Stomach (tissue), 9 donors: ENCODE data around the gene MYADM. TPM values are rescaled to one million over a fixed set of nuclear protein-coding genes. Genes with fewer than 3 reads are reported as not detected.

Source experiments
- DNase-seq, 2 donors: peaks; one replicate each; pipeline versions ENCODE4 v3.0.0 to v3.0.0-alpha.2; 2013 to 2019
- H3K27ac ChIP-seq, 5 donors: fragments of 200-600 bp in 4 of 5; sonication (generic) in 4 of 5; one replicate each; pipeline ENCODE4 v1.5.1; 2013 to 2019; ENCODE audit warnings: mild to moderate bottlenecking in 1 of 5, moderate library complexity in 1 of 5
- H3K27me3 ChIP-seq, 3 donors: fragments of 200-600 bp; sonication (generic); one replicate each; pipeline ENCODE4 v1.5.1; 2017 to 2019; ENCODE audit warnings: mixed run types in 1 of 3
- H3K36me3 ChIP-seq, 4 donors: fragments of 200-600 bp; sonication (generic); 1 replicate in 3 of 4; 2 replicates in 1 of 4; pipeline ENCODE4 v1.5.1; 2016 to 2019
- H3K4me1 ChIP-seq, 4 donors: fragments of 200-600 bp; sonication (generic); one replicate each; pipeline ENCODE4 v1.5.1; 2016 to 2019
- H3K4me3 ChIP-seq, 4 donors: fragments of 200-600 bp; sonication (generic) in 3 of 4; one replicate each; pipeline ENCODE4 v1.5.1; 2016 to 2019; ENCODE audit warnings: mild to moderate bottlenecking in 1 of 4
- H3K9me3 ChIP-seq, 4 donors: fragments of 200-600 bp; sonication (generic); one replicate each; pipeline ENCODE4 v1.5.1; 2016 to 2019
- EP300 ChIP-seq: sonication (generic); formaldehyde crosslinking; IDR thresholded peaks from one replicate; pipeline ENCODE4 v1.6.1; 2017; ENCODE audit warnings: antibody characterized with exemption
- POLR2A ChIP-seq, 4 donors: fragments of 450-650 bp; IDR thresholded peaks; one replicate each; pipeline ENCODE4 v1.6.1; 2016; ENCODE audit warnings: antibody characterized with exemption in 4 of 4, control low read depth in 2 of 4, mild to moderate bottlenecking in 1 of 4, moderate library complexity in 1 of 4
- POLR2AphosphoS5 ChIP-seq, 3 donors: sonication (generic); formaldehyde crosslinking; IDR thresholded peaks; one replicate each; pipeline ENCODE4 v1.6.1; 2016; ENCODE audit warnings: antibody characterized with exemption in 3 of 3
- WGBS, 5 donors: extraction: QIAGEN DNeasy Blood & Tissue Kit in 3 of 5; methylation state at CpG; one replicate each; pipeline versions ENCODE4 v1.1.5 to v1.1.7; 2013 to 2018; 5-methylcytosine and 5-hydroxymethylcytosine counted together
- intact Hi-C: fragments of 100-400 bp; cut with DNase I; formaldehyde crosslinking; loops from one replicate; pipeline ENCODE4 v1.15.1; 2023; ENCODE audit warnings: low total_unique reads
- polyA plus RNA-seq, 3 donors: library from polyadenylated mRNA; stranded (reverse); fragments of 200-250 nt; gene quantifications; one replicate each; pipeline ENCODE4 v1.2.3, GENCODE V29; 2013
- total RNA-seq, 5 donors: library from RNA; depleted of rRNA; stranded (reverse); fragments of >200 nt; gene quantifications; one replicate each; pipeline versions ENCODE4 v1.1.0 to v1.2.3, GENCODE V29; 2014 to 2016
- TF ChIP-seq, protein P1 (sequence below), 7 experiments: fragments of 450-650 bp in 4 of 7; fragments of 200-600 bp in 3 of 7; sonication (generic) in 3 of 7; IDR thresholded peaks; one replicate each; pipeline ENCODE4 v1.5.1; 2016 to 2019; ENCODE audit warnings: antibody characterized with exemption in 7 of 7, control low read depth in 2 of 7, mild to moderate bottlenecking in 1 of 7
- donor health status: healthy with polysubstance abuse.
- donor health status: Bipolar disorder and iron deficiency.
- donor health status: healthy.

MYADM gene
- total and polyA plus RNA-seq, 8 donors = 20.7 to 195 (median 34.4) TPM

DNA sequence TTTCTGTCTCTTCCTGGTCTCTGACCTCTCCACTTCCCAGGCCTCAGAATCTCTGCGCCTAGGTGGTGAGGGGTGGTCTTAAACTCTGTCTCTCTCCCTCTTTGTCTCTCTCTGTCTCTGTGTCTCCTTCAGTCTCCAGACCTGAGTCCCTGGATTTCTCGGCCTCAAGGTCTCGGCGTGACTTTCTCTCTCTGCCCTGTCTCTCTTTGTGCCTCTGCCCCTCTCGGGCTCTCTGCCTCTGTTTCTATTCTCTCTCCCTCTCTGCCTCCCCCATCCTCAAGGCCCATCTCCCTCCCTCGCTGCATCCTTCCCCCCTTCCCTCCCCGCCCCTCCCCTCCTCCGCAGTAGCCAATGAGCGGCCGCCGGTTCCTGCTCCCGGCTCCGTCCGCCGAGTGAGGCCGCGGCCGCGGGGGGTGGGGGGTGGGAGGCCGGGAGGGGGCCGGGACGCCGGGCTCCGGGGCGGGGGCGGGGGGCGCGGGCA lies 41.3 kb downstream of the MYADM start, which contains the start of gene CACNG7:
Gene CACNG7 (plus strand): TSS at position 344 of the 481 bp plus-strand sequence. CDS start 3,554 bp downstream, outside the sequence.
- WGBS, 5 donors = 2 to 3% (median 2%) methylated on average over 15 to 28 of the region's 28 CpGs
- no peak within 1 kb of the TSS for H3K27ac ChIP-seq
- intact Hi-C loops = loop anchor here (10.0 kb wide), 1 partner anchor 116 kb away; no protein-coding TSS in a partner anchor
- DNase-seq = peak in 1 of 2 donors; percentile 24
- peaks cover 9 to 40% (median 25%) of the 10 kb centered on the region in 4 donors for H3K4me1 ChIP-seq
- H3K4me3 ChIP-seq = peak within 1 kb of the TSS in 3 of 4 donors; percentile 10 to 11 (median 10)
- no peak for TF ChIP-seq POLR2AphosphoS5 (IDR thresholded peaks at IDR 0.05)
- TF ChIP-seq EP300 = no peak
- TF ChIP-seq, protein P1, sequence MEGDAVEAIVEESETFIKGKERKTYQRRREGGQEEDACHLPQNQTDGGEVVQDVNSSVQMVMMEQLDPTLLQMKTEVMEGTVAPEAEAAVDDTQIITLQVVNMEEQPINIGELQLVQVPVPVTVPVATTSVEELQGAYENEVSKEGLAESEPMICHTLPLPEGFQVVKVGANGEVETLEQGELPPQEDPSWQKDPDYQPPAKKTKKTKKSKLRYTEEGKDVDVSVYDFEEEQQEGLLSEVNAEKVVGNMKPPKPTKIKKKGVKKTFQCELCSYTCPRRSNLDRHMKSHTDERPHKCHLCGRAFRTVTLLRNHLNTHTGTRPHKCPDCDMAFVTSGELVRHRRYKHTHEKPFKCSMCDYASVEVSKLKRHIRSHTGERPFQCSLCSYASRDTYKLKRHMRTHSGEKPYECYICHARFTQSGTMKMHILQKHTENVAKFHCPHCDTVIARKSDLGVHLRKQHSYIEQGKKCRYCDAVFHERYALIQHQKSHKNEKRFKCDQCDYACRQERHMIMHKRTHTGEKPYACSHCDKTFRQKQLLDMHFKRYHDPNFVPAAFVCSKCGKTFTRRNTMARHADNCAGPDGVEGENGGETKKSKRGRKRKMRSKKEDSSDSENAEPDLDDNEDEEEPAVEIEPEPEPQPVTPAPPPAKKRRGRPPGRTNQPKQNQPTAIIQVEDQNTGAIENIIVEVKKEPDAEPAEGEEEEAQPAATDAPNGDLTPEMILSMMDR (IDR thresholded peaks at IDR 0.05) = no peak
- no peak for TF ChIP-seq POLR2A (IDR thresholded peaks at IDR 0.05)
- H3K9me3 ChIP-seq = no peaks in the 10 kb centered on the region
- no peaks in the 10 kb centered on the region for H3K36me3 ChIP-seq
- H3K27me3 ChIP-seq = peaks cover 20 to 98% (median 78%) of the 10 kb centered on the region in 3 donors

DNA sequence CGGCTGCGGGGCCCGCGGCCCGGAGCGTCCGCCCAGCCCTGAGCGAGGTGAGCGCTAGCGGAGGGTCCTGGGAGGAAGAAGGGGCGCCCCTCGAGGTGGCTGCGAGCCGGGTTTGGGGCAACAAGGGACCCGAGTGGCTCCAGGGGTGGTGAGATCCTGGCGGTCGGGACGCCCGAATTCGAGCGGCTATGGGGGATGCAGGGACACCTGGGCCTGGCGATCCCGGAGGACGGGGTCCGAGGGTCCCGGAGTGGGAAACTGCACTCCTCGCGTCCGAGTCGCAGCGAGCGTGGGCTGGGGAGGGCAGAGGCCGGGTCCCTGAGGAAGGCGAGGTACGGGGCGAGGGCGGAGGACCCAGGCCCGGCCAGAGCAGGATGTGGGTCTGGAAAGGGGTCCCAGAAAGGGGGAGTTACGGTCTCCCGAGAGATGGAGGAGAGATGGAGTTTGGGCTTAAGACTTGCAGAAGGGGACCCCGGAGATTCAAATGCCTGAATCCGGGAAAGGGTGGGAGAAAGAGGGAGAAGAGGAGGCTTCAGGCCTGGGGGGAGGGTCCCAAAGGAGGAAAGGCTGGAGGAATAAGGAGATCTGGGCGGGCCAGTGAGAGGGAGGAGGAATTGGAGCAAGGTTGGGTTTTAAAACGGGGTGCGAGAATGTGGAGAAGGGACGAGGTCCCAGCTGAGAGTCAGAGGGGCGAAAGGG lies 41.9 kb downstream of the MYADM start:
- Histone ChIP-seq H3K4me3 (no peak overlapping the region), H3K9me3 (no peaks in the 10 kb centered on the region), H3K4me1 (peaks cover 9 to 40% (median 25%) of the 10 kb centered on the region in 4 donors), H3K27ac (no peak overlapping the region), H3K27me3 (peaks cover 20 to 98% (median 78%) of the 10 kb centered on the region in 3 donors), H3K36me3 (no peaks in the 10 kb centered on the region)
- intact Hi-C loops = loop anchor here (10.0 kb wide), 1 partner anchor 115 kb away; no protein-coding TSS in a partner anchor
- no peak for DNase-seq
- 1 to 5% (median 3%) methylated on average over 35 to 47 of the region's 47 CpGs for WGBS, 5 donors
- no peak for TF ChIP-seq POLR2AphosphoS5 (IDR thresholded peaks at IDR 0.05)
- TF ChIP-seq, protein P1 (IDR thresholded peaks at IDR 0.05) = no peak
- no peak for TF ChIP-seq POLR2A (IDR thresholded peaks at IDR 0.05)
- no peak for TF ChIP-seq EP300

DNA sequence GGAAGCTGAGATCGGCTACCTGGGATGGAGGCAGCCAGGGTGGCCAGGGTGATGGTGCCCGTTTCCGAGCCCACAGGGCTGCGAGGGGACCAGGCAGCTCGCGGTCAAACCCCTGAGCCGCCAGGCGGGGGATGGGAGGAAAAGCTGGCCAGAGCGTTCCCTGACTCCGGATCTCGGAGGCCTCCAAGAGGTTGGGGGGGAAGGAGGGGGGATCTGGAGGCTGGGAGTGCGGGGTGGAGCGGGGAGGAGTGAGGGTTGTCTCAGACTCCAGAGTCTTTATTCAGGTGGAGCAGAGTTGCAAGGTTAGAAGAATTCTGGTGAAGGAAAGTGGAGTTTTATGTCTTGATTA lies 42.5 kb downstream of the MYADM start:
- Histone ChIP-seq H3K27ac (no peak overlapping the region), H3K4me3 (no peak overlapping the region), H3K36me3 (no peaks in the 10 kb centered on the region), H3K27me3 (peaks cover 20 to 98% (median 78%) of the 10 kb centered on the region in 3 donors), H3K4me1 (peaks cover 9 to 40% (median 25%) of the 10 kb centered on the region in 4 donors), H3K9me3 (no peaks in the 10 kb centered on the region)
- 0 to 4% (median 2%) methylated on average over 13 of the region's 13 CpGs for WGBS, 5 donors
- intact Hi-C loops = no loop called here
- DNase-seq = peak in 1 of 2 donors; percentile 20
- TF ChIP-seq, protein P1 (IDR thresholded peaks at IDR 0.05) = no peak
- no peak for TF ChIP-seq POLR2AphosphoS5 (IDR thresholded peaks at IDR 0.05)
- no peak for TF ChIP-seq EP300
- no peak for TF ChIP-seq POLR2A (IDR thresholded peaks at IDR 0.05)

DNA sequence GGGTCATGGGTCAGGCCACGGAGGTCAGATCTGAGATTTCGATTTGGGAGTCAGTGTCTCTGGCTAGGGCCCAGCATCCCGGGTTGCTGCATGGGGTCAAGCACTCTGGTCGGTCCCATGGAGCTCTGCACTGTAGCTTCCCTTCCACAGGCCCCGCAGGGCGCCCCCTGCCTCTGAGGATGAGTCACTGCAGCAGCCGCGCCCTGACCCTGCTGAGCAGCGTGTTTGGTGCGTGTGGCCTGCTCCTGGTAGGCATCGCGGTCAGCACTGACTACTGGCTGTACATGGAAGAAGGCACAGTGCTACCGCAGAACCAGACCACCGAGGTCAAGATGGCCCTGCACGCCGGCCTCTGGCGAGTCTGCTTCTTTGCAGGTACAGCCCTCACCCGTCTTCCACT lies 45.0 kb downstream of the MYADM start:
- H3K36me3 ChIP-seq = no peaks in the 10 kb centered on the region
- no peak for DNase-seq
- 68 to 86% (median 72%) methylated on average over 6 to 18 of the region's 18 CpGs for WGBS, 5 donors
- no peak for TF ChIP-seq POLR2AphosphoS5 (IDR thresholded peaks at IDR 0.05)
- no peak overlapping the region for H3K4me3 ChIP-seq
- peaks cover 17 to 90% (median 61%) of the 10 kb centered on the region in 3 donors for H3K27me3 ChIP-seq
- peaks cover 9 to 25% (median 12%) of the 10 kb centered on the region in 4 donors for H3K4me1 ChIP-seq
- intact Hi-C loops = no loop called here
- no peak overlapping the region for H3K27ac ChIP-seq
- H3K9me3 ChIP-seq = no peaks in the 10 kb centered on the region
